HepG2 (cell line): Measurements from ENCODE around the gene AP5B1. TPM values are rescaled to one million over a fixed set of nuclear protein-coding genes. Genes with fewer than 3 reads are reported as not detected.
A peak's percentile ranks its signal among the peaks of the same experiment; 100 is the strongest.

Experiments used
- ATAC-seq: fragments of 200-7000 bp; cut with Tn5 transposase; 3 replicates; pipeline ENCODE4 v1.9.1; 2020; ENCODE audit warnings: mild to moderate bottlenecking, moderate library complexity
- BruUV-seq: library from RNA; stranded (reverse); fragments of 400-500 nt; replicated peaks from 2 replicates; lab custom pipeline; 2021; lab: Mats Ljungman, UMichigan
- CTCF ChIA-PET: fragments of 300-600 bp; formaldehyde crosslinking; extraction: SDS; loops from one replicate; lab custom pipeline; 2021; ENCODE audit warnings: low total read pairs, inconsistent platforms, low intra/inter-chr PET ratio; lab: Yijun Ruan, JAX
- POLR2A ChIA-PET: fragments of 350-600 bp; sonication (Branson Sonifier 250); formaldehyde crosslinking; loops from one replicate; lab custom pipeline; 2020; ENCODE audit warnings: antibody characterized with exemption, inconsistent platforms; lab: Yijun Ruan, JAX
- DNase-seq: peaks from one replicate; pipeline ENCODE4 v3.0.0-alpha.2; 2015; ENCODE audit warnings: low spot score
- FAIRE-seq: peaks from 3 replicates; lab custom pipeline; 2011; peaks lifted over from hg19 to GRCh38; lab: Jason Lieb, UNC
- H2AFZ ChIP-seq: one replicate; pipeline ENCODE4 v1.6.1; 2011; ENCODE audit warnings: low read length, inconsistent platforms
- H3K27ac ChIP-seq: fragments of 300-600 bp; 3 replicates; pipeline ENCODE4 v1.8.0; 2011; ENCODE audit warnings: mixed run types, mild to moderate bottlenecking, mixed read lengths, low read length, inconsistent platforms; ENCODE audit not compliant: insufficient read depth; ENCODE audit errors: extremely low read length
- H3K27me3 ChIP-seq, 2 experiments: fragments of 200-600 bp in 1 of 2; 2 replicates in 1 of 2; 3 replicates in 1 of 2; pipeline versions ENCODE4 v1.6.0 to v1.8.0; 2011; ENCODE audit warnings: low read length in 2 of 2, mild to moderate bottlenecking in 2 of 2, moderate library complexity in 2 of 2, inconsistent platforms in 1 of 2; ENCODE audit not compliant: insufficient read depth in 2 of 2, control insufficient read depth in 1 of 2
- H3K36me3 ChIP-seq, 2 experiments: fragments of 200-600 bp in 1 of 2; replicated peaks in 1 of 2; 2 replicates in 1 of 2; 3 replicates in 1 of 2; pipeline versions ENCODE4 v1.5.1 to v1.8.0; 2011; ENCODE audit warnings: low read length in 2 of 2, inconsistent platforms in 1 of 2; ENCODE audit not compliant: insufficient read depth in 2 of 2, control insufficient read depth in 1 of 2
- H3K4me1 ChIP-seq: 2 replicates; pipeline ENCODE4 v1.5.1; 2012; ENCODE audit warnings: low read length, inconsistent platforms; ENCODE audit not compliant: insufficient read depth
- H3K4me2 ChIP-seq: 2 replicates; pipeline ENCODE4 v1.6.0; 2011; ENCODE audit warnings: low read depth, low read length, inconsistent platforms
- H3K4me3 ChIP-seq, 3 experiments: fragments of 200-600 bp in 1 of 3; sonication (generic), shearing (Covaris generic) in 1 of 3; replicated peaks in 1 of 3; 2 replicates each; pipeline ENCODE4 v1.5.1; 2011 to 2016; ENCODE audit warnings: low read length in 3 of 3, inconsistent platforms in 2 of 3, low read depth in 2 of 3, mild to moderate bottlenecking in 2 of 3, control low read depth in 1 of 3, mixed read lengths in 1 of 3; ENCODE audit not compliant: insufficient read depth in 1 of 3
- H3K79me2 ChIP-seq: one replicate; pipeline ENCODE4 v1.6.1; 2011; ENCODE audit warnings: low read length, inconsistent platforms; ENCODE audit not compliant: insufficient read depth
- H3K9ac ChIP-seq: 2 replicates; pipeline ENCODE4 v1.6.0; 2011; ENCODE audit warnings: mild to moderate bottlenecking, low read depth, low read length, inconsistent platforms; ENCODE audit not compliant: insufficient read depth
- H3K9me3 ChIP-seq: 2 replicates; pipeline ENCODE4 v1.5.1; 2012; ENCODE audit warnings: mild to moderate bottlenecking, low read length
- H4K20me1 ChIP-seq: 2 replicates; pipeline ENCODE4 v1.6.0; 2011; ENCODE audit warnings: inconsistent platforms, mild to moderate bottlenecking, low read length, moderate library complexity; ENCODE audit not compliant: insufficient read depth
- FOXJ3 ChIP-seq: sonication (generic); formaldehyde crosslinking; IDR thresholded peaks from 2 replicates; pipeline ENCODE4 v1.4.0; 2020; ENCODE audit warnings: missing genetic modification reagents, mild to moderate bottlenecking, borderline replicate concordance
- NBN ChIP-seq: fragments of 450-650 bp; conservative IDR thresholded peaks from 2 replicates; pipeline ENCODE4 v1.6.1; 2017
- NRL ChIP-seq: sonication (generic); formaldehyde crosslinking; IDR thresholded peaks from 2 replicates; pipeline ENCODE4 v1.5.0; 2020; ENCODE audit warnings: missing genetic modification reagents, mild to moderate bottlenecking, moderate library complexity, borderline replicate concordance
- ZBTB20 ChIP-seq: sonication (generic); formaldehyde crosslinking; IDR thresholded peaks from 2 replicates; pipeline ENCODE4 v1.8.1; 2023; ENCODE audit warnings: missing genetic modification reagents, low read depth, mild to moderate bottlenecking, borderline replicate concordance
- ZFP1 ChIP-seq: IDR thresholded peaks from 2 replicates; pipeline ENCODE4 v1.6.1; 2016
- ZNF720 ChIP-seq: sonication (generic); formaldehyde crosslinking; IDR thresholded peaks from 2 replicates; pipeline ENCODE4 v1.4.0; 2020; ENCODE audit warnings: missing genetic modification reagents
- WGBS: methylation state at CpG from one replicate; pipeline ENCODE4 v1.1.6; 2017; ENCODE audit warnings: low lambda C conversion rate; 5-methylcytosine and 5-hydroxymethylcytosine counted together
- in situ Hi-C: cut with HindIII; loops from 2 replicates; pipeline ENCODE4 v1.10.0; 2017; ENCODE audit warnings: low pct_unique_long_range_greater_than_20kb; ENCODE audit not compliant: extremely low pct_ligation_motif_present
- intact Hi-C: fragments of 100-400 bp; cut with micrococcal nuclease; formaldehyde crosslinking; loops from one replicate; pipeline ENCODE4 v1.10.0; 2022; ENCODE audit not compliant: unreplicated experiment
- polyA plus RNA-seq, 8 experiments: library from polyadenylated mRNA; depleted of rRNA in 3 of 8; stranded (reverse) in 7 of 8; unstranded in 1 of 8; fragments of >200 nt; fragmentation: Illumina TruSeq in 4 of 8; extraction: Trizol in 4 of 8; gene quantifications; 2 replicates each; pipeline versions ENCODE4 v1.2.1 to v1.2.3, GENCODE V29; 2011 to 2016; ENCODE audit warnings: low read depth in 4 of 8, missing spikeins in 1 of 8, mixed read lengths in 1 of 8; ENCODE audit not compliant: insufficient read depth in 1 of 8
- total RNA-seq, 5 experiments: library from RNA; depleted of rRNA; stranded (reverse); fragments of >200 nt; fragmentation: Illumina TruSeq; extraction: Trizol; gene quantifications; 2 replicates each; pipeline ENCODE4 v1.2.3, GENCODE V29; 2016; ENCODE audit warnings: low read depth in 1 of 5
- TF ChIP-seq, protein P1 (sequence below): sonication (generic); formaldehyde crosslinking; IDR thresholded peaks from 2 replicates; pipeline ENCODE4 v1.4.0; 2020; ENCODE audit warnings: mild to moderate bottlenecking, missing genetic modification reagents
- TF ChIP-seq, protein P2 (sequence below): sonication (generic); formaldehyde crosslinking; IDR thresholded peaks from 2 replicates; pipeline ENCODE4 v1.5.0; 2020; ENCODE audit warnings: missing genetic modification reagents
- TF ChIP-seq, protein P3 (sequence below): sonication (generic); formaldehyde crosslinking; IDR thresholded peaks from 2 replicates; pipeline ENCODE4 v1.5.1; 2020; ENCODE audit warnings: mild to moderate bottlenecking, missing genetic modification reagents, moderate library complexity
- TF ChIP-seq, protein P4 (sequence below): sonication (generic); formaldehyde crosslinking; IDR thresholded peaks from 2 replicates; pipeline ENCODE4 v1.4.0; 2020; ENCODE audit warnings: missing genetic modification reagents
- TF ChIP-seq, protein P5 (sequence below): sonication (generic); formaldehyde crosslinking; IDR thresholded peaks from 2 replicates; pipeline ENCODE4 v1.8.0; 2022; ENCODE audit warnings: mild to moderate bottlenecking, missing genetic modification reagents

The AP5B1 gene
- total and polyA plus RNA-seq, 2 of the 13 experiments (the other 11 are each of a cell fraction or from before 2014, with no cell fraction given), result 1.7 to 4.4 TPM

DNA sequence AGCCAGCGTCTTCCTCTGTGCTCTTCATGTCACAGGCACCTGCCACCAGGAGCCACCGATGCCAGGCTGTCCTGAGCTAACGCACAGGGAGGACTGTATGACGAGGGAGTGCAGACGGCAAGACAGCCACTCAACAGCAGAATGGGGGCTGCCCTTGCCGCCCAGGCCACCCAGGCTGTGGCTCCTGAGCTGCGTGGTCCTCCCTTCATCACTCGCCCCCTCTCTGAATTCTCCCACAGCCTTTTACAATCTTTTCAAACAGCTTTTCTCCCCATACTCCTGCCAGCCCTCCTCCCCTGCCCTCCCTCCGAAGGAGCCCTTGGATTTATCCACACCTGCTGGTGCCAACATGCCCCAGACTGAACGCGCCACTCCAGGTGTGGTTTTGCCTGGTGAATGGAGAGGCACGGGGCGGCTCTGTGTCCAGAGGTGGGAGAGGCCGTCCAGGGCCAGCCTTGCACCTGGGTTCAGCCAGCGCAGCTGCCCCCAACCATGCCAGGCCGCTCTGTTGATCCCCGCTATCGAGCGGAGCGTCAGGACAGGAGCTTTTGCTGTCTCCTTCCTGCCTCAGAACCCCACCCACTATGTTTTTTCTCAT lies 28.1 kb upstream of the AP5B1 start:
- Histone ChIP-seq H3K79me2 (no peaks in the 10 kb centered on the region), H4K20me1 (no peaks in the 10 kb centered on the region), H3K27me3 (peaks cover 13 to 64% of the 10 kb centered on the region in 2 experiments; a peak in 4 of 5 replicates), H2AFZ (no peak overlapping the region), H3K36me3 (no peaks in the 10 kb centered on the region), H3K4me3 (no peak overlapping the region), H3K4me1 (no peaks in the 10 kb centered on the region), H3K27ac (no peak overlapping the region), H3K9ac (no peak overlapping the region), H3K4me2 (no peak overlapping the region), H3K9me3 (no peaks in the 10 kb centered on the region)
- 19% methylated on average over 17 of the region's 20 CpGs for WGBS
- ATAC-seq (peak; percentile 18; the same call in 1 of the 3 replicates), DNase-seq (no peak), FAIRE-seq (no peak)
- intact Hi-C loops, result no loop called here
- no TSS peak for BruUV-seq
- ChIA-PET CTCF (no interaction called here), POLR2A (no interaction called here)
- in situ Hi-C loops, result no loop called here
- no peak for TF ChIP-seq ZNF720
- TF ChIP-seq, protein P1, sequence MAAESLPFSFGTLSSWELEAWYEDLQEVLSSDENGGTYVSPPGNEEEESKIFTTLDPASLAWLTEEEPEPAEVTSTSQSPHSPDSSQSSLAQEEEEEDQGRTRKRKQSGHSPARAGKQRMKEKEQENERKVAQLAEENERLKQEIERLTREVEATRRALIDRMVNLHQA, result no peak
- TF ChIP-seq NRL (CRISPR knock-in tag), result no peak
- TF ChIP-seq, protein P2, sequence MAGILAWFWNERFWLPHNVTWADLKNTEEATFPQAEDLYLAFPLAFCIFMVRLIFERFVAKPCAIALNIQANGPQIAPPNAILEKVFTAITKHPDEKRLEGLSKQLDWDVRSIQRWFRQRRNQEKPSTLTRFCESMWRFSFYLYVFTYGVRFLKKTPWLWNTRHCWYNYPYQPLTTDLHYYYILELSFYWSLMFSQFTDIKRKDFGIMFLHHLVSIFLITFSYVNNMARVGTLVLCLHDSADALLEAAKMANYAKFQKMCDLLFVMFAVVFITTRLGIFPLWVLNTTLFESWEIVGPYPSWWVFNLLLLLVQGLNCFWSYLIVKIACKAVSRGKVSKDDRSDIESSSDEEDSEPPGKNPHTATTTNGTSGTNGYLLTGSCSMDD (CRISPR knock-in tag), result no peak
- TF ChIP-seq, protein P3, sequence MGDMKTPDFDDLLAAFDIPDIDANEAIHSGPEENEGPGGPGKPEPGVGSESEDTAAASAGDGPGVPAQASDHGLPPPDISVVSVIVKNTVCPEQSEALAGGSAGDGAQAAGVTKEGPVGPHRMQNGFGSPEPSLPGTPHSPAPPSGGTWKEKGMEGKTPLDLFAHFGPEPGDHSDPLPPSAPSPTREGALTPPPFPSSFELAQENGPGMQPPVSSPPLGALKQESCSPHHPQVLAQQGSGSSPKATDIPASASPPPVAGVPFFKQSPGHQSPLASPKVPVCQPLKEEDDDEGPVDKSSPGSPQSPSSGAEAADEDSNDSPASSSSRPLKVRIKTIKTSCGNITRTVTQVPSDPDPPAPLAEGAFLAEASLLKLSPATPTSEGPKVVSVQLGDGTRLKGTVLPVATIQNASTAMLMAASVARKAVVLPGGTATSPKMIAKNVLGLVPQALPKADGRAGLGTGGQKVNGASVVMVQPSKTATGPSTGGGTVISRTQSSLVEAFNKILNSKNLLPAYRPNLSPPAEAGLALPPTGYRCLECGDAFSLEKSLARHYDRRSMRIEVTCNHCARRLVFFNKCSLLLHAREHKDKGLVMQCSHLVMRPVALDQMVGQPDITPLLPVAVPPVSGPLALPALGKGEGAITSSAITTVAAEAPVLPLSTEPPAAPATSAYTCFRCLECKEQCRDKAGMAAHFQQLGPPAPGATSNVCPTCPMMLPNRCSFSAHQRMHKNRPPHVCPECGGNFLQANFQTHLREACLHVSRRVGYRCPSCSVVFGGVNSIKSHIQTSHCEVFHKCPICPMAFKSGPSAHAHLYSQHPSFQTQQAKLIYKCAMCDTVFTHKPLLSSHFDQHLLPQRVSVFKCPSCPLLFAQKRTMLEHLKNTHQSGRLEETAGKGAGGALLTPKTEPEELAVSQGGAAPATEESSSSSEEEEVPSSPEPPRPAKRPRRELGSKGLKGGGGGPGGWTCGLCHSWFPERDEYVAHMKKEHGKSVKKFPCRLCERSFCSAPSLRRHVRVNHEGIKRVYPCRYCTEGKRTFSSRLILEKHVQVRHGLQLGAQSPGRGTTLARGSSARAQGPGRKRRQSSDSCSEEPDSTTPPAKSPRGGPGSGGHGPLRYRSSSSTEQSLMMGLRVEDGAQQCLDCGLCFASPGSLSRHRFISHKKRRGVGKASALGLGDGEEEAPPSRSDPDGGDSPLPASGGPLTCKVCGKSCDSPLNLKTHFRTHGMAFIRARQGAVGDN (CRISPR knock-in tag), result no peak
- no peak for TF ChIP-seq FOXJ3 (CRISPR knock-in tag)
- TF ChIP-seq, protein P4, sequence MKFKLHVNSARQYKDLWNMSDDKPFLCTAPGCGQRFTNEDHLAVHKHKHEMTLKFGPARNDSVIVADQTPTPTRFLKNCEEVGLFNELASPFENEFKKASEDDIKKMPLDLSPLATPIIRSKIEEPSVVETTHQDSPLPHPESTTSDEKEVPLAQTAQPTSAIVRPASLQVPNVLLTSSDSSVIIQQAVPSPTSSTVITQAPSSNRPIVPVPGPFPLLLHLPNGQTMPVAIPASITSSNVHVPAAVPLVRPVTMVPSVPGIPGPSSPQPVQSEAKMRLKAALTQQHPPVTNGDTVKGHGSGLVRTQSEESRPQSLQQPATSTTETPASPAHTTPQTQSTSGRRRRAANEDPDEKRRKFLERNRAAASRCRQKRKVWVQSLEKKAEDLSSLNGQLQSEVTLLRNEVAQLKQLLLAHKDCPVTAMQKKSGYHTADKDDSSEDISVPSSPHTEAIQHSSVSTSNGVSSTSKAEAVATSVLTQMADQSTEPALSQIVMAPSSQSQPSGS, result no peak
- TF ChIP-seq ZBTB20 (CRISPR knock-in tag), result no peak
- no peak for TF ChIP-seq ZFP1
- TF ChIP-seq, protein P5, sequence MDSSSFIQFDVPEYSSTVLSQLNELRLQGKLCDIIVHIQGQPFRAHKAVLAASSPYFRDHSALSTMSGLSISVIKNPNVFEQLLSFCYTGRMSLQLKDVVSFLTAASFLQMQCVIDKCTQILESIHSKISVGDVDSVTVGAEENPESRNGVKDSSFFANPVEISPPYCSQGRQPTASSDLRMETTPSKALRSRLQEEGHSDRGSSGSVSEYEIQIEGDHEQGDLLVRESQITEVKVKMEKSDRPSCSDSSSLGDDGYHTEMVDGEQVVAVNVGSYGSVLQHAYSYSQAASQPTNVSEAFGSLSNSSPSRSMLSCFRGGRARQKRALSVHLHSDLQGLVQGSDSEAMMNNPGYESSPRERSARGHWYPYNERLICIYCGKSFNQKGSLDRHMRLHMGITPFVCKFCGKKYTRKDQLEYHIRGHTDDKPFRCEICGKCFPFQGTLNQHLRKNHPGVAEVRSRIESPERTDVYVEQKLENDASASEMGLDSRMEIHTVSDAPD (CRISPR knock-in tag), result no peak
- no peak for TF ChIP-seq NBN
